GM12801 (cell line): ENCODE data around the gene TOP1.

ENCODE experiments used
- CTCF ChIP-seq: IDR thresholded peaks from one replicate; pipeline ENCODE4 v1.5.1; 2011; ENCODE audit warnings: control low read depth; ENCODE audit not compliant: insufficient read length; ENCODE audit errors: extremely low read depth

The TOP1 gene

GRCh38 chr20:41131594-41132387 is 103.2 kb downstream of the TOP1 start:
- TF ChIP-seq CTCF: no peak

- TF ChIP-seq CTCF: no peak
These were observed 105.2 kb downstream of the TOP1 start for GRCh38 chr20:41133709-41134361.

- TF ChIP-seq CTCF: no peak
These were observed 106.0 kb downstream of the TOP1 start for GRCh38 chr20:41134362-41135186.

- TF ChIP-seq CTCF: peak; percentile 24
These were observed 106.7 kb downstream of the TOP1 start for GRCh38 chr20:41135187-41135887.

GRCh38 chr20:41135888-41136679 is 107.5 kb downstream of the TOP1 start:
- no peak for TF ChIP-seq CTCF

GRCh38 chr20:41136680-41137613 is 108.3 kb downstream of the TOP1 start, which contains the start of gene PLCG1:
Gene PLCG1 (plus strand): TSS chr20:41137543. CDS start chr20:41137642, 99 bp downstream.
- no peak for TF ChIP-seq CTCF
